HG02938 (cell line): ENCODE measurements around the gene APEH.
A peak's percentile ranks its signal among the peaks of the same experiment; 100 is the strongest.
"Not testable (repeated sequence)": the region's sequence is repeated elsewhere in the genome, so short reads cannot be mapped to it uniquely, and the experiment has no call there.

Experiments used
- ATAC-seq: cut with Tn5 transposase; IDR thresholded peaks from one replicate; pipeline ENCODE4 v1.9.1; 2021; ENCODE audit warnings: mild to moderate bottlenecking, moderate library complexity; ENCODE audit not compliant: unreplicated experiment

APEH gene

GRCh38 chr3:49667701-49668413, 6.3 kb upstream of the APEH start:
- ATAC-seq: no peak

GRCh38 chr3:49668414-49668797, 5.7 kb upstream of the APEH start:
- no peak for ATAC-seq

GRCh38 chr3:49668861-49669260, 5.3 kb upstream of the APEH start:
- ATAC-seq: no peak

GRCh38 chr3:49669352-49669751, 4.8 kb upstream of the APEH start:
- no peak for ATAC-seq

GRCh38 chr3:49670940-49671290, 3.2 kb upstream of the APEH start:
- ATAC-seq: no peak

- ATAC-seq: no peak
Observed at GRCh38 chr3:49671291-49672288, 2.6 kb upstream of the APEH start.

- no peak for ATAC-seq
Observed at GRCh38 chr3:49673121-49673714, 933 bp upstream of the APEH start.

- peak; percentile 12 for ATAC-seq
Observed at GRCh38 chr3:49674497-49674983, 389 bp downstream of the APEH start.

- ATAC-seq: no peak
Observed at GRCh38 chr3:49675912-49676311, 1.8 kb downstream of the APEH start.

- no peak for ATAC-seq
Observed at GRCh38 chr3:49680493-49681231, 6.5 kb downstream of the APEH start.

GRCh38 chr3:49681232-49681522, 7.0 kb downstream of the APEH start:
- ATAC-seq: no peak

GRCh38 chr3:49681543-49681942, 7.4 kb downstream of the APEH start:
- ATAC-seq: no peak

GRCh38 chr3:49683162-49683561, 9.0 kb downstream of the APEH start:
- no peak for ATAC-seq

- ATAC-seq: not testable (repeated sequence)
Observed at GRCh38 chr3:49684453-49684852, 10.3 kb downstream of the APEH start.

GRCh38 chr3:49685103-49685502, 11.0 kb downstream of the APEH start:
- not testable (repeated sequence) for ATAC-seq

GRCh38 chr3:49685846-49686245, 11.7 kb downstream of the APEH start:
- ATAC-seq: not testable (repeated sequence)

GRCh38 chr3:49686346-49686745, 12.2 kb downstream of the APEH start:
- ATAC-seq: not testable (repeated sequence)

GRCh38 chr3:49686769-49687423, 12.7 kb downstream of the APEH start:
- ATAC-seq: not testable (repeated sequence)

GRCh38 chr3:49687424-49687795, 13.3 kb downstream of the APEH start:
- not testable (repeated sequence) for ATAC-seq

GRCh38 chr3:49688338-49689045, 14.3 kb downstream of the APEH start:
- ATAC-seq: not testable (repeated sequence)
